RCC 7860 (cell line): ENCODE data around the gene PPM1B.
"Not testable (repeated sequence)": the region's sequence is repeated elsewhere in the genome, so short reads cannot be mapped to it uniquely, and the experiment has no call there.

Experiments used
- DNase-seq: peaks from one replicate; pipeline ENCODE4 v3.0.0-alpha.2; 2015; ENCODE audit warnings: low spot score
- FAIRE-seq: peaks from 2 replicates; lab custom pipeline; 2012; peaks lifted over from hg19 to GRCh38; lab: Jason Lieb, UNC

PPM1B gene

GRCh38 chr2:44168681-44169154 is at the start of gene PPM1B:
Gene PPM1B, plus strand, starts transcription at chr2:44168875. Its CDS starts 32,325 bp downstream, at chr2:44201200.
- FAIRE-seq (no peak), DNase-seq (no peak)

DNA sequence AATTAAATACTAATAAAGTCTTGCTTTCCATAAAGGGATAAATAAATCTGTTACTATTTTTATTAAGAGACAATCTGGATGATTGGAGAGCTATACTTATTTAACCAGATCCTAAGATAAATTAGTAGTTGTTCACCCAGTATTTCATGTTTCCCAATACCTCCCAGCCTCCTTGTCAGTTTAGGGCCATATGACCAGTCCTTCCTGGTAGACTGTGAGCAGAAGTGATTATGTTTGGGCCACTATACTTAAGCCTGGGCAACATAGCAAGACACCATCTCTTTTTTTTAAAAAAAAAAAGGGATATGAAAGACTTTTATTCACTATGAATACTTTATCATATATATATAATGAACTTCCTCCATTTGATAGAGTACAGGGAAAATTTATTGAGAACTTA is 48.8 kb upstream of the PPM1B start:
- DNase-seq (no peak), FAIRE-seq (no peak)

DNA sequence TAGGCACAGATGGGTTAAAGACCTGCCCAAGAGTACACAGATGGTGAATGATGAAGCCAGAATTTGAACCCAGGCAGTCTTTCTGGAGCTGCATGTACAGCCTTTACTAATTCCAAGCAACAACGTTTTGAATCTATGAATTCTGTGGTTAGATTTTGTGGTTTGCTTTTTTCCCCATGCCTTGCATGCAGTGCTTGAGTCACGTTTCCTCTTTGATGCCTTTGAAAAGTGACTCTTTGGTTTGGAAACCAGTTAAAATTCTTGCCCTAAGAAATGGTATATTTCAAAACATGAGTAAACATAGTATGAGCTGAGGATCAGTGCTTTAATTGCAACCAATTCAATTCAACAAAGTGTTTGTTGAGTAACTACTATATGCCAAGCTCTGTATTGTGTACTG is 48.2 kb upstream of the PPM1B start:
- FAIRE-seq (peak; percentile 91), DNase-seq (peak; percentile 64)

DNA sequence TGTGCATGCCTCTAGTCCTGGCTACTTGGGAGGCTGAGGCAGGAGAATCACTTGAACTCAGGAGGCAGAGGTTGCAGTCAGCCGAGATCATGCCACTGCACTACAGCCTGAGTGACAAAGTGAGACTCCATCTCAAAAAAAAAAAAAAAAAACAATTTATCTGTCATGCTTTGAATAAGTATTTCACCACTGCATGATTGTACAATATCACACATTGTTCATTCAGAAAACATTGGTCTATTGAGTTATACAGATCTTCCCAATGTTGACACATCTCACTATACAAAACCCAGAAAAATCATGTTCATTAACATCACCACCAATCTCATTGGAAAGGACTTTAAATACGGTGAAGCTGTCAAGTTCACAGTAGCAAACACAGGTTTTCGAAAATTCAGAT is 46.8 kb upstream of the PPM1B start:
- FAIRE-seq (no peak), DNase-seq (no peak)

GRCh38 chr2:44124500-44124899 is 44.2 kb upstream of the PPM1B start:
- FAIRE-seq: no peak
- DNase-seq: no peak

- no peak for DNase-seq
These were observed 42.4 kb upstream of the PPM1B start for GRCh38 chr2:44126106-44126797.

DNA sequence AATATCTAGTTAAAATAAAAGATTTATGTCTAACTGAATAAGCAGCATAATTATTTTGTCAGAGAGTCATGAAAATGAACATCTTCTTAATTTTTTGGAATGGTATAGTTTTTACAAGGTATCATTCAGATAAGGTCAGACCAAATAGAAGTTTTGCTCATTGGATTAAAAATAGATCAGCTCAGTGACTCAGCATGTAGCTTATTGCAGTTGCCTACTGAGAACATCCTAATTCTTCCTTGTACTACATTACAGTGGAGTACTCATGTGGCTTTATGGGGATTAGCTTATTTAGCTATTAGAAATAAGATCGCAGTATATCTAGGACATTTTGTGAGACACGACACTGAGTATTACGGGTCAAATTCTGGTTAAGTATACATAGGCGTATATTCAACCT is 38.2 kb upstream of the PPM1B start:
- DNase-seq (no peak), FAIRE-seq (no peak)

More at GRCh38 chr2:44126106-44126797, 42.4 kb upstream of the PPM1B start:
- no peak for FAIRE-seq

DNA sequence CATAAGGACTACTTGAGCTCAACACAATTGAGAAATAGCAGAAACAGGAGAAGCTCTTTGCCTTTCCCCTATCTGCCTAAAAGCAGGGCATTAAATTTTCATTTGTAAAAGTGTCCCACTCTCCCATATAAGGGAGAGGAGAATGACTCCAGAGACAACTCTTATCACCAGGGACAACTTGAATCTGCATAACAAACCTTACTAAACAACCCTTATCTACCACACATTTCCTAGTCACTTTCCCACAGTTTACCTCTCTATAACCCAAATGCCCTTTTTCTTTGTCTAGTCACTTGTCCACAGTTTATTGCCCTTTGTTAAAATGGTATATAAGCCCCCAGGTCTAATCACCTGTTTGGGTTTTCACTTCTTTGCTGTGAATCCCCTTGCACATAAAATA is 37.5 kb upstream of the PPM1B start:
- FAIRE-seq (no peak), DNase-seq (no peak)

- FAIRE-seq, DNase-seq: not testable (repeated sequence)
These were observed 35.1 kb upstream of the PPM1B start for GRCh38 chr2:44133602-44134001.

- DNase-seq: no peak
- no peak for FAIRE-seq
These were observed 33.8 kb upstream of the PPM1B start for GRCh38 chr2:44134848-44135247.

DNA sequence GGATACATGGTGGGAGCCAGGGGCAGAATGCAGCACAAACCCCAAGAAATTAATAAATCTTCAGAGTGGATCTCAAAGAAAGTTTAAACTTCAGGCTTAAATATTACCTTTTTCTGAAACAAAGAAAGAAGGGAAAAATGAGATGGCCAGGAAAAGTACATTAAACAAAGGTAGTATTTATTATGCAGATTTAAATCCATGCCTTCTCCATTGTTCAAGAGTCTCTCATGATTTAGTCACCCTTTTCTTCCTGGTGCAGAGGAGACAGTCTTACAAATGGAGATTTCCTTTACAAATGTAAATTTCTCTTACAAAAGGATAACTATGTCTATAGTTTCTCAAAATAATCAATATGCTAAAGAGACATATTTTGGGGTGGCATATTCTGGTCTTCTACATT is 33.4 kb upstream of the PPM1B start:
- no peak for DNase-seq
- FAIRE-seq: no peak

DNA sequence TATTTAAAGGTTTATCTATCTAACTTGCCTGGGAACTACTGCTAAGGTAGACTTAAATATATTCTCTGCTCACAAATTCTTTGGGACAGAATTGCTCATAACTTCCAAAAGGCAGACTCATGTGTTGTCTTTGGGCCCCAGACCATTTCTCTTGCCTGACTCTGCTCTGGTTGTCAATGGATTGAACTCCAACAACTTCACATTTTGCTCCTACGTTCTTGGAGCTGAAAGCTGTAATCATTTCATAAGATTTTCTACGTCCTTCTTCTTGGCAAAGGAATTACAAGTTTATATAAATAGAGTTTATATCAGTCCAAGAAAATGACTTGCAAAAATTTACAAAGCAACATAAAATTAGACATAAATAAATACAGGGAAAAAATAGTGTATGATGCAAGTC is 32.9 kb upstream of the PPM1B start:
- no peak for FAIRE-seq

GRCh38 chr2:44136252-44136651 is 32.4 kb upstream of the PPM1B start:
- DNase-seq: no peak
- FAIRE-seq: no peak

More for the DNA sequence above, 32.9 kb upstream of the PPM1B start:
- DNase-seq: no peak

GRCh38 chr2:44137048-44137447 is 31.6 kb upstream of the PPM1B start:
- no peak for FAIRE-seq
- DNase-seq: no peak

DNA sequence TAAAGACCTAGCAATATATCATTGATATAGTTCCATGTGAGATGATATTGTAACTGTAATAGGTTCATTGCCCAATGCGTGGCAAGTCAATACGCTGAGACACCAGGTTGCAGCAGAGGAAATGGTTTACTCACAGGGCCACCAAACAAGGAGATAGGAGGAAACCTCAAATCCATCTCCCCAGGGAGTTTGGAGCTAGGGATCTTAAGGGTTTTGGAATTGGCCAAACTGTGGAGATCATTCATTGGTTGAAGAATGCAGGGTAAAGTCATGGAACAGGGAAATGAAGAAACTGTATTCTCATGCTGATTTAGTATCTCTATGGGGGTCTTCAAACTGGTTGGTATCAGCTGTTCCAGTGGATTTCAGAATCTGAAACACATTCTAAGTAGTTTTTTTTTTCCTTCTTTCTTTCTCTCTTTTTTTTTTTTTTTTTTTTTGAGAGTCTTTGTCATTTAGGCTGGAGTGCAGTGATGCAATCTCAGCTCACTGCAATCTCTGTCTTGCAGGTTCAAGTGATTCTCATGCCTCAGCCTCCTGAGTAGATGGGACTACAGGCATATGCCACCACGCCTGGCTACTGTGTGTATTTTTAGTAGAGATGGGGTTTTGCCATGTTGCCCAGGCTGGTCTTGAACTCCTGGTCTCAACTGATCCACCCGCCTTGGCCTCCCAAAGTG is 30.7 kb upstream of the PPM1B start:
- no peak for FAIRE-seq
- no peak for DNase-seq

DNA sequence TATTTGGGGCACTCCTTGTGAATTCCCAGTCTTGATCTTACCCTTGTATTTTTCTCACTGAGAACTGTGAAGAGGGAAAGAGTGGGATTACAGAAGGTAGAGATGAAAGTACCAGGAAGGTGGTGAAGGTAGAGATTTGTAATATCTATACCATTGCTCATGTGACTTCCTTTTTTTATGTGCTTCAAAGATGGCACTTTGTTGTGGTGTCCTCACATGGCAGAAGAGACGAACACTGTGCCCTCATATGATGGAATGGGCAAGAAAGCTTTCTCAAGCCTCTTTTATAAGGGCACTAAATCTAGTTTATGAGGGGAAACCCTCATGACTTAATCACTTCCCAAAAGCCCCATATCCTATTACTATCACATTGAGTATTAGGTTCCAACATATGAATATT is 28.9 kb upstream of the PPM1B start:
- FAIRE-seq (no peak), DNase-seq (no peak)

- FAIRE-seq (no peak), DNase-seq (no peak)
These were observed 26.4 kb upstream of the PPM1B start for GRCh38 chr2:44142306-44142705.

DNA sequence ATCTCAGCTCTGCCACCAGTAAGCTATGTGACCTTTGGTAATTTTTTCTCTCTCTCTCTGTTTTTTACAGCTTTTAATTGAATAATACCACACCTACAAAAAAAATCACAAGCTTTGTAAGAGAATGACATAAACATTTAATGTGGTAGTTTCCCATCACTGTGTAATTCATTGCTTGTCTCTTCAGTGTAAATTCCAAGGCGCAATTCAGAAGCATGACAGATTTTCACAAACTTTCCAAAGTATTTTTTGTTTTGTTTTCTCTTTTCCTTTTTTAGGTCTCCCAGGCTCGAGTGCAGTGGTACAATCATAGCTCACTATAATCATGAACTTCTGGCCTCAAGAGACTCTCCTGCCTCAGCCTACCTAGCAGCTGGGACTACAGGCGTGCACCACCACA is 25.0 kb upstream of the PPM1B start:
- no peak for FAIRE-seq
- DNase-seq: no peak

- DNase-seq (no peak), FAIRE-seq (no peak)
These were observed 19.7 kb upstream of the PPM1B start for GRCh38 chr2:44148999-44149398.

DNA sequence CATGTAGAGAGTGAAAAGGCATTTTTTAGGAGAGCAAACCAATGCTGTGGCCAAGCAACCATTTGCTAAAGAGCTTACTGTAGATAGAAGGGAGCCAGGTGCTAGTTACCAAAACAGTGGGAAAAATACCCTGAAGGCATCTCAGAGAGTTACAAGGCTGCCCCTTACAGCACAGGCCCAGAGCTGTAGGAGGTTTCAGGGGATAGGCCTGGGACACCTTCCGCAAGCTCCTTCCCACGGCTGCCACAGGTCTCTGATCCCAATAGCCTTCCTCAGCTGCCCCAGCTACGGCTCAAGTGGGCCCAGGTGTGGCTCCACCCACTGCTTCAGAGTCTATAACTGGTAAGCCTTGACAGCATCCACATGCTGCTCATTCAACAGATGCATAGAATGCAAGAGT is 18.2 kb upstream of the PPM1B start:
- FAIRE-seq: no peak

GRCh38 chr2:44152865-44153669 is 15.6 kb upstream of the PPM1B start:
- DNase-seq (no peak), FAIRE-seq (no peak)

More for the DNA sequence above, 18.2 kb upstream of the PPM1B start:
- no peak for DNase-seq
